SK-N-SH treated with all-trans-retinoic acid at 6 μM for 48 hours (cell line): ENCODE measurements around the gene SHF.

ENCODE experiments used
- ATAC-seq: fragments of 200-7000 bp; cut with Tn5 transposase; 3 replicates; pipeline ENCODE4 v1.9.1; 2020; ENCODE audit warnings: mild to moderate bottlenecking, moderate library complexity
- ARNTL ChIP-seq: fragments of 450-650 bp; formaldehyde crosslinking; IDR thresholded peaks from 2 replicates; pipeline ENCODE4 v1.5.0; 2020; ENCODE audit warnings: low read depth, mild to moderate bottlenecking, moderate library complexity, borderline replicate concordance
- BACH2 ChIP-seq: fragments of 250-450 bp; sonication (Bioruptor Pico); IDR thresholded peaks from 2 replicates; pipeline ENCODE4 v1.9.0; 2021; ENCODE audit warnings: mild to moderate bottlenecking, borderline replicate concordance
- CSDC2 ChIP-seq: fragments of 250-450 bp; sonication (Bioruptor Pico); IDR thresholded peaks from 2 replicates; pipeline ENCODE4 v1.5.0; 2020; ENCODE audit warnings: mild to moderate bottlenecking, moderate library complexity
- ESRRG ChIP-seq: fragments of 250-450 bp; sonication (Bioruptor Pico); IDR thresholded peaks from 2 replicates; pipeline ENCODE4 v1.6.1; 2021; ENCODE audit warnings: mild to moderate bottlenecking
- GLIS3 ChIP-seq: fragments of 250-450 bp; sonication (Bioruptor Pico); IDR thresholded peaks from 2 replicates; pipeline ENCODE4 v1.5.0; 2020; ENCODE audit warnings: mild to moderate bottlenecking, moderate library complexity
- ISL1 ChIP-seq: fragments of 250-450 bp; sonication (Bioruptor Pico); IDR thresholded peaks from 2 replicates; pipeline ENCODE4 v2.1.2; 2022; ENCODE audit warnings: mild to moderate bottlenecking, moderate library complexity
- OSR1 ChIP-seq: fragments of 250-450 bp; sonication (Bioruptor Pico); IDR thresholded peaks from 2 replicates; pipeline ENCODE4 v1.8.0; 2022; ENCODE audit warnings: moderate library complexity, mild to moderate bottlenecking, inconsistent platforms
- PATZ1 ChIP-seq: fragments of 250-450 bp; sonication (Bioruptor Pico); IDR thresholded peaks from 2 replicates; pipeline ENCODE4 v1.8.0; 2020; ENCODE audit warnings: mild to moderate bottlenecking, moderate library complexity, borderline replicate concordance
- PPARA ChIP-seq: fragments of 250-450 bp; sonication (Bioruptor Pico); IDR thresholded peaks from 2 replicates; pipeline ENCODE4 v1.5.0; 2020; ENCODE audit warnings: mild to moderate bottlenecking, borderline replicate concordance
- SNAI2 ChIP-seq: fragments of 250-450 bp; sonication (Bioruptor Pico); IDR thresholded peaks from 2 replicates; pipeline ENCODE4 v1.5.0; 2020; ENCODE audit warnings: mild to moderate bottlenecking, moderate library complexity
- TCF4 ChIP-seq: fragments of 250-450 bp; sonication (Bioruptor Pico); IDR thresholded peaks from 2 replicates; pipeline ENCODE4 v1.8.0; 2021; ENCODE audit warnings: mild to moderate bottlenecking, moderate library complexity, borderline replicate concordance
- TOX ChIP-seq: fragments of 250-450 bp; sonication (Bioruptor Pico); IDR thresholded peaks from 2 replicates; pipeline ENCODE4 v1.8.0; 2021; ENCODE audit warnings: mild to moderate bottlenecking, moderate library complexity, borderline replicate concordance
- TSHZ2 ChIP-seq: fragments of 250-450 bp; sonication (Bioruptor Pico); IDR thresholded peaks from 2 replicates; pipeline ENCODE4 v1.5.0; 2020; ENCODE audit warnings: mild to moderate bottlenecking, moderate library complexity
- ZC3H10 ChIP-seq: fragments of 250-450 bp; sonication (Bioruptor Pico); IDR thresholded peaks from 2 replicates; pipeline ENCODE4 v1.5.1; 2021; ENCODE audit warnings: mild to moderate bottlenecking, moderate library complexity
- ZNF565 ChIP-seq: fragments of 450-650 bp; formaldehyde crosslinking; conservative IDR thresholded peaks from 2 replicates; pipeline ENCODE4 v1.5.0; 2020; ENCODE audit warnings: low read depth, mild to moderate bottlenecking, moderate library complexity
- ZNF70 ChIP-seq: fragments of 450-650 bp; formaldehyde crosslinking; IDR thresholded peaks from 2 replicates; pipeline ENCODE4 v1.5.0; 2020; ENCODE audit warnings: mild to moderate bottlenecking, moderate library complexity
- TF ChIP-seq, protein P1 (sequence below): fragments of 250-450 bp; sonication (Bioruptor Pico); IDR thresholded peaks from 2 replicates; pipeline ENCODE4 v1.8.0; 2021; ENCODE audit warnings: low read depth, mild to moderate bottlenecking, moderate library complexity, borderline replicate concordance
- TF ChIP-seq, protein P2 (sequence below): fragments of 250-450 bp; sonication (Bioruptor Pico); IDR thresholded peaks from 2 replicates; pipeline ENCODE4 v1.5.1; 2021; ENCODE audit warnings: mild to moderate bottlenecking, moderate library complexity

SHF gene

DNA sequence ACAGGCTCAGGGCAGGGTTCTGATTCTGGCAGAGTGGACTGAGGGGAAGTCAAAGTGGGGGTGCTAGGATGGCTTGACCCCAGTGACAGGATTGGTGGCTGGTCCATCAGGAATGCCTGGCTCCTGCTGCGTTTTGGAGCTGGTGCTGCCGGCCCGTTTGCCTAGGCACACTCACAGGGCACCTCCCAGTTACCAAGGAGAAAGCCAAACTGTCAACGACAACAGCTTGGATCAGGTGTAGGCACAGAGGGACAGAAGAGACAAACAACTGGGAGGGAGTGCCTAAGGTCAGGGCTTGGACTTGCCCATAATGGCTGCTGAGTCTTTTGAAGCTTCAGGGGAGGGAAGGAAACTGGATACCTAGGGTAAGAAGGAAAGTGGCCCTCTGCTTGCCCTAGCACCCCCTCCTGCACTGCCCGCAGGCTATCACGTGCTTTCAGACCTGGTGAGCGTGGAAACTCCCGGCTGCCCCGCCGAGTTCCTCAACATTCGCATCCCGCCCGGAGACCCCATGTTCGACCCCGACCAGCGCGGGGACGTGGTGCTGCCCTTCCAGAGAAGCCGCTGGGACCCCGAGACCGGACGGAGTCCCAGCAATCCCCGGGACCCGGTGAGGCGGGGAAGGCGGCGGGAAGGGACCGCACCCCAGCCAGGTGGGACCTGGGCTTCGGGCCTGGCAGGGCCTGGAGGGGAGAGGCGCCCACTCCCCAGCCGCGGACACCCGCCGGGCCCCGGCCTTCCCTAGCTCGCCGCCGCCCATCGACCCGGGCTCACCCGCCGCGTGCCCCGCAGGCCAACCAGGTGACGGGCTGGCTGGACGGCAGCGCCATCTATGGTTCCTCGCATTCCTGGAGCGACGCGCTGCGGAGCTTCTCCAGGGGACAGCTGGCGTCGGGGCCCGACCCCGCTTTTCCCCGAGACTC, 52.8 kb downstream of the SHF start (continued):
- TF ChIP-seq PATZ1 (no peak), ESRRG (no peak), ISL1 (CRISPR knock-in tag) (no peak), PPARA (CRISPR knock-in tag) (no peak), GLIS3 (CRISPR knock-in tag) (no peak), CSDC2 (CRISPR knock-in tag) (no peak)
- TF ChIP-seq, protein P1, sequence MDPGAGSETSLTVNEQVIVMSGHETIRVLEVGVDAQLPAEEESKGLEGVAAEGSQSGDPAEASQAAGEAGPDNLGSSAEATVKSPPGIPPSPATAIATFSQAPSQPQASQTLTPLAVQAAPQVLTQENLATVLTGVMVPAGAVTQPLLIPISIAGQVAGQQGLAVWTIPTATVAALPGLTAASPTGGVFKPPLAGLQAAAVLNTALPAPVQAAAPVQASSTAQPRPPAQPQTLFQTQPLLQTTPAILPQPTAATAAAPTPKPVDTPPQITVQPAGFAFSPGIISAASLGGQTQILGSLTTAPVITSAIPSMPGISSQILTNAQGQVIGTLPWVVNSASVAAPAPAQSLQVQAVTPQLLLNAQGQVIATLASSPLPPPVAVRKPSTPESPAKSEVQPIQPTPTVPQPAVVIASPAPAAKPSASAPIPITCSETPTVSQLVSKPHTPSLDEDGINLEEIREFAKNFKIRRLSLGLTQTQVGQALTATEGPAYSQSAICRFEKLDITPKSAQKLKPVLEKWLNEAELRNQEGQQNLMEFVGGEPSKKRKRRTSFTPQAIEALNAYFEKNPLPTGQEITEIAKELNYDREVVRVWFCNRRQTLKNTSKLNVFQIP (CRISPR knock-in tag): no peak
- TF ChIP-seq, all 23 proteins: peak for 0

- no peak for ATAC-seq
- TF ChIP-seq TCF4 (CRISPR knock-in tag) (no peak), ZNF565 (no peak), SNAI2 (no peak), BACH2 (CRISPR knock-in tag) (no peak), ZC3H10 (CRISPR knock-in tag) (no peak), OSR1 (CRISPR knock-in tag) (no peak)
- TF ChIP-seq, all 23 proteins: peak for 0
Measured at GRCh38 chr15:45134046-45134445, 53.7 kb downstream of the SHF start.

DNA sequence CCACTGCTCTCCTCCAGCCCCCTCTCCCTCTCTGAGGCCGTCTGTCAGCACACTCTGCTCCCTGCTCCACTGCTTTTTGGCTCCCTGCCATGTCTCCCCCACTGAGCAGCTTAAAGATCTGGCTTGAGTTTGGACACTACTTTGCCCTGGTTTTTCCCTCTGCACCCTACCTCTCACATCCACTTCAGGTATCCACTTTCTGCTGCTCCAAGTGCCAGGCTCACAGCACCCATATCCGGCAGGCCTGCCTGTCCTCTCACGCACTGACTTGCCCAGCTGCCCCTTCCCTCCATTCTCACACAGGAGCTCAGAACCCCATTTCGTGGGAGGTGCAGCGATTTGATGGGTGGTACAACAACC, 54.2 kb downstream of the SHF start:
- TF ChIP-seq ESRRG (no peak), GLIS3 (CRISPR knock-in tag) (no peak), ZNF70 (CRISPR knock-in tag) (no peak), ZNF565 (no peak), OSR1 (CRISPR knock-in tag) (no peak), TOX (CRISPR knock-in tag) (no peak), ARNTL (CRISPR knock-in tag) (no peak), BACH2 (CRISPR knock-in tag) (no peak), TSHZ2 (CRISPR knock-in tag) (no peak)
- TF ChIP-seq, protein P1 (CRISPR knock-in tag): no peak
- TF ChIP-seq, protein P2, sequence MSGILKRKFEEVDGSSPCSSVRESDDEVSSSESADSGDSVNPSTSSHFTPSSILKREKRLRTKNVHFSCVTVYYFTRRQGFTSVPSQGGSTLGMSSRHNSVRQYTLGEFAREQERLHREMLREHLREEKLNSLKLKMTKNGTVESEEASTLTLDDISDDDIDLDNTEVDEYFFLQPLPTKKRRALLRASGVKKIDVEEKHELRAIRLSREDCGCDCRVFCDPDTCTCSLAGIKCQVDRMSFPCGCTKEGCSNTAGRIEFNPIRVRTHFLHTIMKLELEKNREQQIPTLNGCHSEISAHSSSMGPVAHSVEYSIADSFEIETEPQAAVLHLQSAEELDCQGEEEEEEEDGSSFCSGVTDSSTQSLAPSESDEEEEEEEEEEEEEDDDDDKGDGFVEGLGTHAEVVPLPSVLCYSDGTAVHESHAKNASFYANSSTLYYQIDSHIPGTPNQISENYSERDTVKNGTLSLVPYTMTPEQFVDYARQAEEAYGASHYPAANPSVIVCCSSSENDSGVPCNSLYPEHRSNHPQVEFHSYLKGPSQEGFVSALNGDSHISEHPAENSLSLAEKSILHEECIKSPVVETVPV: no peak

More for the DNA sequence above, 54.2 kb downstream of the SHF start:
- ATAC-seq: peak; percentile 17; the same call in 1 of the 3 replicates
